ENCODE results near the gene UBALD1.

UBALD1 gene

GRCh38 chr16:4564661-4565267, 49.9 kb downstream of the UBALD1 start:
- Histone ChIP-seq H3K36me3 (ENCODE audit: insufficient read depth, low read length) (no peaks in the 10 kb centered on the region), H3K27ac (ENCODE audit: low read depth, low read length) (no peak overlapping the region)

GRCh38 chr16:4561596-4561995, 53.1 kb downstream of the UBALD1 start:
- no peak overlapping the region for H3K27ac ChIP-seq (ENCODE audit: low read depth, low read length)
- no peak overlapping the region for H3K4me3 ChIP-seq (ENCODE audit: low read depth in 1 of 2, low read length in 2 of 2)
- H3K27me3 ChIP-seq (ENCODE audit: control insufficient read depth in 1 of 2, insufficient read depth in 2 of 2, low read length in 2 of 2), result no peaks in the 10 kb centered on the region
- no peaks in the 10 kb centered on the region for H3K4me1 ChIP-seq (ENCODE audit: insufficient read depth, low read length)
- no peak overlapping the region for H3K9ac ChIP-seq (ENCODE audit: low read length)
- H3K36me3 ChIP-seq (ENCODE audit: insufficient read depth, low read length), result no peaks in the 10 kb centered on the region
- H3K9me3 ChIP-seq (ENCODE audit: low read length), result no peaks in the 10 kb centered on the region

More at GRCh38 chr16:4564661-4565267, 49.9 kb downstream of the UBALD1 start:
- Histone ChIP-seq H3K4me3 (ENCODE audit: low read depth in 1 of 2, low read length in 2 of 2) (no peak overlapping the region), H3K4me1 (ENCODE audit: insufficient read depth, low read length) (no peaks in the 10 kb centered on the region), H3K9me3 (ENCODE audit: low read length) (no peaks in the 10 kb centered on the region), H3K27me3 (ENCODE audit: control insufficient read depth in 1 of 2, insufficient read depth in 2 of 2, low read length in 2 of 2) (no peaks in the 10 kb centered on the region), H3K9ac (ENCODE audit: low read length) (no peak overlapping the region)
